Measurements from ENCODE around the gene KRT15.

KRT15 gene

DNA sequence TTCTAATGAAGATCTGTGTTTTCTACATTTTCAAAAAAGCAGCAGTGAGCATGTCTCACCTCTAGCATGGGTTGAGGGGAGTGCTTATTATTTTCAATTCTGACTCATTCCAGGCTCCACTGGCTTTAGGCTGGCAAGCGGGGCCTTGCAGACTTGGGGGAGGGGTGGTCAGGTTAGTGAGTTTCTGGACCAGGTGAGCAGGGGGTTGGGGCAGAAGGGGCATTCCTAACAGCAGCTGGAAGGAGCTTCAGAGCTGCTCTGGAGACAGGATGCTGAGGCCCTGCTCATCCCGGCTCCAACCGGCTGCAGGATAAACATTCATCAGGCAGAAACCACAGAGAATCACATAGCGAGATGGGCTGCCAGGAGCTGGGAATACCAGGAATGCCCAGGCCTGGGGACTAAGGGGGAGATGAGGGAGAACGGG, 19.9 kb upstream of the KRT15 start:
- no peak overlapping the region for H3K4me3 ChIP-seq (ENCODE audit: low read depth, low read length)
- no peak for DNase-seq (ENCODE audit: low read depth)
- TF ChIP-seq, protein P1, sequence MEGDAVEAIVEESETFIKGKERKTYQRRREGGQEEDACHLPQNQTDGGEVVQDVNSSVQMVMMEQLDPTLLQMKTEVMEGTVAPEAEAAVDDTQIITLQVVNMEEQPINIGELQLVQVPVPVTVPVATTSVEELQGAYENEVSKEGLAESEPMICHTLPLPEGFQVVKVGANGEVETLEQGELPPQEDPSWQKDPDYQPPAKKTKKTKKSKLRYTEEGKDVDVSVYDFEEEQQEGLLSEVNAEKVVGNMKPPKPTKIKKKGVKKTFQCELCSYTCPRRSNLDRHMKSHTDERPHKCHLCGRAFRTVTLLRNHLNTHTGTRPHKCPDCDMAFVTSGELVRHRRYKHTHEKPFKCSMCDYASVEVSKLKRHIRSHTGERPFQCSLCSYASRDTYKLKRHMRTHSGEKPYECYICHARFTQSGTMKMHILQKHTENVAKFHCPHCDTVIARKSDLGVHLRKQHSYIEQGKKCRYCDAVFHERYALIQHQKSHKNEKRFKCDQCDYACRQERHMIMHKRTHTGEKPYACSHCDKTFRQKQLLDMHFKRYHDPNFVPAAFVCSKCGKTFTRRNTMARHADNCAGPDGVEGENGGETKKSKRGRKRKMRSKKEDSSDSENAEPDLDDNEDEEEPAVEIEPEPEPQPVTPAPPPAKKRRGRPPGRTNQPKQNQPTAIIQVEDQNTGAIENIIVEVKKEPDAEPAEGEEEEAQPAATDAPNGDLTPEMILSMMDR (IDR thresholded peaks at IDR 0.05; ENCODE audit: control insufficient read depth, extremely low read depth, insufficient read depth), result no peak

DNA sequence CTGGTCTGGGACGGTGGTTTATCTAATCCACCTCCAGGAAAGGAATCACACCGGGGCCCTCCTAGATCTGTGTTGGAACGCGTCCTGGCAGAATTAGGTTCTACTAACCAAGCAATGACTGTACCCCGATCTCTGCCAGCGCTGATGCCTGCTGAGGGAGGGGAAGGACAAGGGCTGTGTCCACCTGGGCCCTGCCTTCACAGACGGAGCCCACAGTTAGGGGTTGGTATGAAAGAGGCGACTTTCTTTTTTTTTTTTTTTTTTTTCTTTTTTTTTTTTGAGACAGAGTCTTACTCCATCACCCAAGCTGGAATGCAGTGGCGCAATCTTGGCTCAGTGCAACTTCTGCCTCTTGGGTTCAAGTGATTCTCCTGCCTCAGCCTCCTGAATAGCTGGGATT, 19.3 kb upstream of the KRT15 start:
- TF ChIP-seq, protein P1 (IDR thresholded peaks at IDR 0.05; ENCODE audit: control insufficient read depth, extremely low read depth, insufficient read depth), result no peak
- DNase-seq (ENCODE audit: low read depth), result no peak
- H3K4me3 ChIP-seq (ENCODE audit: low read depth, low read length), result no peak overlapping the region

DNA sequence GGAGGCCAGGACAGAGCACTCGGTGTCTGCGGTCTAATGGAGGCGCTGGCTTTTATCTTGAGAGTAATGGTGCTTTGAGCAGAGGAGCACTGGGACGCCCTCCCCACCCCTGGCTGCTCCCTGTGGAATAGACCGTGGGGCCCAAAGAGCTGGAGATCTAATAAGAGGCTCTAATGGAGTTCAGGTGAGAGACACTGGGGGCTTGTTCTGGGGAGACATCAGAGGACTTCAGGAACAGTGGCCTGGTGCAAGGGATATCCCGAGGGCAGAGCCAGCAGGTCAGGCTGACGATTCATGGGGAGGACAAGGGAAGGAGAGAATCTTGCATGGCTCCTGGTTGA, 18.9 kb upstream of the KRT15 start:
- TF ChIP-seq, protein P1 (IDR thresholded peaks at IDR 0.05; ENCODE audit: control insufficient read depth, extremely low read depth, insufficient read depth), result no peak
- no peak for DNase-seq (ENCODE audit: low read depth)
- H3K4me3 ChIP-seq (ENCODE audit: low read depth, low read length), result no peak overlapping the region

DNA sequence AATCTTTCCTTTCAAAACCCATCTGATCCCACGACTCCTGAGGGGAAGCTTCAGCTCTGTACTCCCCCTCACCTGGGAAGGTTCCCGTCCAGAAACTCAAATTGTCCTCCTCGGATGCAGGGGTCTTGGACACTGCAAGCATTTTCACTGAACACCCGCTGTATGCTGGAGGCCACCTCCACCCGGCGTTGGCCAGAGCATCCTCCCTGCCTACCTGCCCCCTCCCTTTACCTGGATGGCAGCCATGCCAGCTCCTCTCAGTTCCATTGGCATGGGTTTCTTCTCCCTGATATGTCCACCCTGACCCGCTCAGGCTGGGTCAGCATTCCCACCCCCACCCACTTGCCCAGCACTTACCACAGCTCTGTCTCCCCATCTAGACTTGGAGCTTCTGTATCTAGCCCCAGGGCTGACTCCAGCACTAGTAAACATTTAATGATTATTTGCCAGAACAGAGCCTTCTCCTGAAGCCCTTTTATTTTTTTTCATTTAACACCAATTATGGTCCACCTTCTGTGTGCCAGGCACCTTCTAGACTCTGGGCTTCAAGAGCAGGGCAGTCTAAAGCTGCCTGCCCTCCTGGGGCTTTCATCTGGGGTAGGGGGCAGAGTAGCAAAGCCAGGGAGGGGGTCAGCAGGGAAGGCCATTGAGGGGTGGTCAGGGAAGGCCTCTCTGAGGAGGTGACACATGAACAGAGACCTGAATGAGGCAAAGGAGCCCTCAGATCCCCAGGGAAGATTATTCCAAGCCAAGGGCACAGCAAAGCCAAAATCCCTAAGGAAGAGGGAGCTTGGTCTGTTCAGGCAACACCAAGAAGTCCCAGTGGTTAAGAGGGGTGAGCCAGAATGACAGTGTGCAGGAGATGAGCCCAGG, 18.3 kb upstream of the KRT15 start:
- H3K4me3 ChIP-seq (ENCODE audit: low read depth, low read length), result no peak overlapping the region
- DNase-seq (ENCODE audit: low read depth), result no peak
- TF ChIP-seq, protein P1 (IDR thresholded peaks at IDR 0.05; ENCODE audit: control insufficient read depth, extremely low read depth, insufficient read depth), result no peak

DNA sequence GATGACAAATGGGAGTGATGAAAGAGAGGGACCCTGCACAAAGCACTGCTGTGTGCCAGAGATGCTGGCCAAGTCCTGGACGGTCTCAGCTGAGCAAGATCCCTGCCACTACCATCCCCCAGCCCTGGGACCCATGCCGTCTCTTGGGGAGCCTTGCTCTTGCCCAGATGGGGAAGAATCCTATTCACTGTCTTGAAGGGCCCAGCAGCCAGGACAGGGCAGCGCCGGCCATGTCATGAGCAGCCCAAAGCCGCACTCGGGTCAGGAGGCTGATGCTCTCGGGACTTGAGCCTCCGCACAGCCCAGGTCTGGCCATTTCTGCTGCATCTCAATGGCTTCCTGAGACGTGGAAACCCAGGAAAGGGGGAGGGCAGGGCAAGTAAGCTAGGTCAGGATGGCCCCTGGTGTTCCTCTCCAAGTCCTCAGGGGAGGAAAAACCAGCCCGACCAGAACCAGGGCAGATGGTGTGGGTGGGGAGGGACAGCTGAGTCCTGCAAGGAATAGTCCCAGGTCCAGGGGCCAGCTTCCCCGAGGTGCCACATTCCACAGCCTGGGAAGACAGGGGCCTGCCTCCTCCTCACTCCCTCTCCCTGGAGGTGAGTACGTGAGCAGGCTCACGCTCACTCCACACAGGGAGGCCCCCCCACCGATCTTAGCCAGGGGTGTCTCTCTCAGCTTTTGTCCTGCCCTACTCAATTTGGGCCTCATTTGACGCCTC, 17.2 kb upstream of the KRT15 start:
- TF ChIP-seq, protein P1 (IDR thresholded peaks at IDR 0.05; ENCODE audit: control insufficient read depth, extremely low read depth, insufficient read depth), result no peak

DNA sequence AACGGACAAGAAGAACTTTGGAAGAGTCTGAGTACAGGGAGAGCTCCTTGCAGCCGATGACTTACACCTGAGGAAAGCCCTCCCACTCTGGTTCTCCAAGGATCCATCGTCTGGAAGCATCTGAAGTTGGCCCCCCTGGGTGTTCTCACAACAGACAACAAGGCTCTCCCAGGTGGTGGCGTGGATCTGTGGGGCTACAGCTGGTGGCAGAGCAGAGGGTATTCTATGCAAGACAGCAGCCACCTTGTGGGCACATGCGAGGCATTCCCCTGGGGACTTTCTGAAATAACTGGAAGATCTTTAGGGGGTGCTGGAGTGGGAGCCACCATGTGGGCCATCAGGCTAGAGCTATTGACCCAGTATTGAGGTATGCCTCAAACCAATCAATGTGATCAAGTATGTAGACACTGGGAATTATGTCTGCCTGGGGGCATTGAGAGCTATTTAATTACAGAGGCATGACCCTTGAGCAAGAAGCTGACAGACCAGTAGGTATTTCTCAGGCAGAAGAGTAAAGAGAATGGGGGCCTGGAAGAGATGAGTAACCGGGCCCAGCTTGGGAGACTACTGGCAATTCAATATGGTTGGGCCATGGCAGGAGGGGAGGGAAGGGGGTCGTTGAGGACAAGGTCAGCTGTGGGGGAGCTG, 16.3 kb upstream of the KRT15 start:
- TF ChIP-seq, protein P1 (IDR thresholded peaks at IDR 0.05; ENCODE audit: control insufficient read depth, extremely low read depth, insufficient read depth), result no peak
- DNase-seq (ENCODE audit: low read depth), result no peak
- H3K4me3 ChIP-seq (ENCODE audit: low read depth, low read length), result no peak overlapping the region

More for the DNA sequence above, 17.2 kb upstream of the KRT15 start:
- H3K4me3 ChIP-seq (ENCODE audit: low read depth, low read length), result no peak overlapping the region
- DNase-seq (ENCODE audit: low read depth), result peak; percentile 52
